ENCODE data around the gene UBE2B. TPM values are rescaled to one million over a fixed set of nuclear protein-coding genes. Genes with fewer than 3 reads are reported as not detected.
"Not testable (repeated sequence)": the region's sequence is repeated elsewhere in the genome, so short reads cannot be mapped to it uniquely, and the experiment has no call there.

The UBE2B gene
- total RNA-seq (2014; rRNA removed; shearing (Covaris generic)) = 42.8 and 50.2 TPM in 2 replicates
- polyA plus RNA-seq (2015; cell fraction: cytosol; rRNA removed) = 73.3 and 99.3 TPM in 2 replicates
- 54.2 and 69.9 TPM in 2 replicates for polyA plus RNA-seq (2015; cell fraction: nucleus; rRNA removed)

- in situ Hi-C loops (cut with HindIII; ENCODE audit: low pct_unique_long_range_greater_than_20kb, low sequenced_read_pairs) = no loop called here
- DNase-seq (ENCODE audit: low read depth, low spot score) = peak; percentile 99
These were observed at the start of gene UBE2B for GRCh38 chr5:134370871-134371833. UBE2B (plus strand) TSS chr5:134371569; CDS start chr5:134371596, 27 bp downstream.

GRCh38 chr5:134327327-134327726 is 44.0 kb upstream of the UBE2B start:
- no peak for DNase-seq (ENCODE audit: low read depth, low spot score)
- in situ Hi-C loops (cut with HindIII; ENCODE audit: low pct_unique_long_range_greater_than_20kb, low sequenced_read_pairs) = no loop called here

- in situ Hi-C loops (cut with HindIII; ENCODE audit: low pct_unique_long_range_greater_than_20kb, low sequenced_read_pairs) = no loop called here
- DNase-seq (ENCODE audit: low read depth, low spot score) = no peak
These were observed 42.8 kb upstream of the UBE2B start for GRCh38 chr5:134328619-134329018.

- in situ Hi-C loops (cut with HindIII; ENCODE audit: low pct_unique_long_range_greater_than_20kb, low sequenced_read_pairs); DNase-seq (ENCODE audit: low read depth, low spot score): not testable (repeated sequence)
These were observed 34.5 kb upstream of the UBE2B start for GRCh38 chr5:134336833-134337232.

- DNase-seq (ENCODE audit: low read depth, low spot score); in situ Hi-C loops (cut with HindIII; ENCODE audit: low pct_unique_long_range_greater_than_20kb, low sequenced_read_pairs): not testable (repeated sequence)
These were observed 27.9 kb upstream of the UBE2B start for GRCh38 chr5:134343500-134343899.

- DNase-seq (ENCODE audit: low read depth, low spot score); in situ Hi-C loops (cut with HindIII; ENCODE audit: low pct_unique_long_range_greater_than_20kb, low sequenced_read_pairs): not testable (repeated sequence)
These were observed 25.9 kb upstream of the UBE2B start for GRCh38 chr5:134345476-134345875.

GRCh38 chr5:134345996-134346395 is 25.4 kb upstream of the UBE2B start:
- in situ Hi-C loops (cut with HindIII; ENCODE audit: low pct_unique_long_range_greater_than_20kb, low sequenced_read_pairs) = no loop called here
- no peak for DNase-seq (ENCODE audit: low read depth, low spot score)

GRCh38 chr5:134349463-134349862 is 21.9 kb upstream of the UBE2B start:
- in situ Hi-C loops (cut with HindIII; ENCODE audit: low pct_unique_long_range_greater_than_20kb, low sequenced_read_pairs) = no loop called here
- no peak for DNase-seq (ENCODE audit: low read depth, low spot score)

GRCh38 chr5:134355681-134356080 is 15.7 kb upstream of the UBE2B start:
- no peak for DNase-seq (ENCODE audit: low read depth, low spot score)
- in situ Hi-C loops (cut with HindIII; ENCODE audit: low pct_unique_long_range_greater_than_20kb, low sequenced_read_pairs) = no loop called here

GRCh38 chr5:134365604-134366003 is 5.8 kb upstream of the UBE2B start:
- no peak for DNase-seq (ENCODE audit: low read depth, low spot score)
- in situ Hi-C loops (cut with HindIII; ENCODE audit: low pct_unique_long_range_greater_than_20kb, low sequenced_read_pairs) = no loop called here

- no peak for DNase-seq (ENCODE audit: low read depth, low spot score)
- in situ Hi-C loops (cut with HindIII; ENCODE audit: low pct_unique_long_range_greater_than_20kb, low sequenced_read_pairs) = no loop called here
These were observed 978 bp upstream of the UBE2B start for GRCh38 chr5:134370311-134370870.

GRCh38 chr5:134371834-134372340 is 518 bp downstream of the UBE2B start:
- in situ Hi-C loops (cut with HindIII; ENCODE audit: low pct_unique_long_range_greater_than_20kb, low sequenced_read_pairs) = no loop called here
- peak; percentile 31 for DNase-seq (ENCODE audit: low read depth, low spot score)

GRCh38 chr5:134373633-134374032 is 2.3 kb downstream of the UBE2B start:
- DNase-seq (ENCODE audit: low read depth, low spot score); in situ Hi-C loops (cut with HindIII; ENCODE audit: low pct_unique_long_range_greater_than_20kb, low sequenced_read_pairs): not testable (repeated sequence)

- no peak for DNase-seq (ENCODE audit: low read depth, low spot score)
- in situ Hi-C loops (cut with HindIII; ENCODE audit: low pct_unique_long_range_greater_than_20kb, low sequenced_read_pairs) = no loop called here
These were observed 2.9 kb downstream of the UBE2B start for GRCh38 chr5:134374232-134374631.

GRCh38 chr5:134380346-134380745 is 9.0 kb downstream of the UBE2B start:
- no peak for DNase-seq (ENCODE audit: low read depth, low spot score)
- in situ Hi-C loops (cut with HindIII; ENCODE audit: low pct_unique_long_range_greater_than_20kb, low sequenced_read_pairs) = no loop called here

GRCh38 chr5:134382204-134382603 is 10.8 kb downstream of the UBE2B start:
- DNase-seq (ENCODE audit: low read depth, low spot score); in situ Hi-C loops (cut with HindIII; ENCODE audit: low pct_unique_long_range_greater_than_20kb, low sequenced_read_pairs): not testable (repeated sequence)

- in situ Hi-C loops (cut with HindIII; ENCODE audit: low pct_unique_long_range_greater_than_20kb, low sequenced_read_pairs) = no loop called here
- DNase-seq (ENCODE audit: low read depth, low spot score) = no peak
These were observed 12.8 kb downstream of the UBE2B start for GRCh38 chr5:134383980-134384697.

GRCh38 chr5:134387443-134387842 is 16.1 kb downstream of the UBE2B start:
- in situ Hi-C loops (cut with HindIII; ENCODE audit: low pct_unique_long_range_greater_than_20kb, low sequenced_read_pairs) = no loop called here
- DNase-seq (ENCODE audit: low read depth, low spot score) = no peak

All from SK-MEL-5 (cell line).